Mucosa of descending colon (tissue), 3 donors: Measurements from ENCODE around the gene HEPACAM. TPM values are rescaled to one million over a fixed set of nuclear protein-coding genes. Genes with fewer than 3 reads are reported as not detected.

ENCODE experiments used
- ATAC-seq: fragments of 200-7000 bp; cut with Tn5 transposase; one replicate; pipeline ENCODE4 v1.9.1; 2020; ENCODE audit warnings: mild to moderate bottlenecking, moderate library complexity
- DNase-seq, 3 donors: peaks; one replicate each; pipeline ENCODE4 v3.0.0-alpha.2; 2020
- H3K36me3 ChIP-seq: fragments of 200-600 bp; one replicate; pipeline ENCODE4 v1.8.0; 2021; ENCODE audit warnings: low read depth, mild to moderate bottlenecking
- H3K4me1 ChIP-seq: fragments of 200-600 bp; one replicate; pipeline ENCODE4 v1.8.0; 2021; ENCODE audit warnings: low read depth, mild to moderate bottlenecking
- H3K4me3 ChIP-seq: fragments of 200-600 bp; one replicate; pipeline ENCODE4 v1.8.0; 2021; ENCODE audit warnings: mild to moderate bottlenecking
- H3K9me3 ChIP-seq: fragments of 200-600 bp; one replicate; pipeline ENCODE4 v1.8.0; 2021; ENCODE audit warnings: mild to moderate bottlenecking
- CTCF ChIP-seq: fragments of 200-600 bp; IDR thresholded peaks from one replicate; pipeline ENCODE4 v1.8.0; 2022; ENCODE audit warnings: antibody characterized with exemption, mild to moderate bottlenecking
- intact Hi-C, 2 donors: fragments of 100-400 bp; cut with DNase I in 1 of 2; cut with micrococcal nuclease in 1 of 2; formaldehyde crosslinking; loops; one replicate each; pipeline versions ENCODE4 v1.11.0 to v1.11.1; 2022; cut with DNase I, micrococcal nuclease
- total RNA-seq, 3 donors: library from RNA; stranded (reverse); fragmentation: NEBNext Ultra II Directional in 2 of 3; extraction: Animal tissue kit (Norgen Biotek cat#: 25700) in 2 of 3; gene quantifications; one replicate each; pipeline versions ENCODE4 v1.2.1 to v1.2.4, GENCODE V29; 2021 to 2023
- donor health status: DM: no; HTN: no; CAD: no; lungs with moderate emphysema.
- donor health status: DM: no; HTN: no; CAD: no.
- donor health status: DM: no; HTN: yes; CAD: no.

Gene HEPACAM
- total RNA-seq, 3 donors from 2014 or later = 0.57 TPM; not detected in 2

GRCh38 chr11:124880958-124881357 lies 54.9 kb downstream of the HEPACAM start:
- intact Hi-C loops = no loop called here
- Histone ChIP-seq H3K4me3 (no peak overlapping the region), H3K36me3 (no peaks in the 10 kb centered on the region), H3K4me1 (peaks cover 3% of the 10 kb centered on the region), H3K9me3 (no peaks in the 10 kb centered on the region)
- ATAC-seq (no peak), DNase-seq (no peak)
- no peak for TF ChIP-seq CTCF

- Histone ChIP-seq H3K36me3 (no peaks in the 10 kb centered on the region), H3K4me1 (peaks cover 3% of the 10 kb centered on the region), H3K4me3 (no peak overlapping the region), H3K9me3 (no peaks in the 10 kb centered on the region)
- DNase-seq = no peak
- ATAC-seq = no peak
- TF ChIP-seq CTCF = no peak
- intact Hi-C loops = no loop called here
These were observed 55.6 kb downstream of the HEPACAM start for GRCh38 chr11:124880290-124880611.

GRCh38 chr11:124879493-124880289 lies 56.2 kb downstream of the HEPACAM start:
- Histone ChIP-seq H3K4me3 (no peak overlapping the region), H3K36me3 (no peaks in the 10 kb centered on the region), H3K9me3 (no peaks in the 10 kb centered on the region), H3K4me1 (peaks cover 3% of the 10 kb centered on the region)
- ATAC-seq (no peak), DNase-seq (no peak)
- intact Hi-C loops = no loop called here
- TF ChIP-seq CTCF = no peak

- no peak for TF ChIP-seq CTCF
These were observed 56.9 kb downstream of the HEPACAM start for GRCh38 chr11:124878759-124879492.

GRCh38 chr11:124877910-124878758 lies 57.7 kb downstream of the HEPACAM start:
- no peaks in the 10 kb centered on the region for H3K36me3 ChIP-seq
- intact Hi-C loops = no loop called here
- TF ChIP-seq CTCF = no peak
- no peaks in the 10 kb centered on the region for H3K9me3 ChIP-seq
- peaks cover 3% of the 10 kb centered on the region for H3K4me1 ChIP-seq
- DNase-seq = no peak
- no peak overlapping the region for H3K4me3 ChIP-seq
- ATAC-seq = no peak

More at GRCh38 chr11:124878759-124879492, 56.9 kb downstream of the HEPACAM start:
- Histone ChIP-seq H3K9me3 (no peaks in the 10 kb centered on the region), H3K4me1 (peaks cover 3% of the 10 kb centered on the region), H3K36me3 (no peaks in the 10 kb centered on the region), H3K4me3 (no peak overlapping the region)
- no peak for ATAC-seq
- intact Hi-C loops = no loop called here
- DNase-seq = no peak
